Fibroblast of mammary gland (primary cell): ENCODE data around the gene MTMR3.

Source experiments
- DNase-seq: peaks from one replicate; pipeline ENCODE4 v3.0.0-alpha.2; 2010; ENCODE audit warnings: low read depth
- H3K4me3 ChIP-seq: 2 replicates; pipeline ENCODE4 v1.5.1; 2011; ENCODE audit warnings: low read depth, mild to moderate bottlenecking, low read length, moderate library complexity; ENCODE audit not compliant: control insufficient read depth
- TF ChIP-seq, protein P1 (sequence below): conservative IDR thresholded peaks from 2 replicates; pipeline ENCODE4 v1.5.1; 2011; ENCODE audit warnings: low read depth, low read length, inconsistent platforms; ENCODE audit not compliant: control insufficient read depth, insufficient read depth

The MTMR3 gene

DNA sequence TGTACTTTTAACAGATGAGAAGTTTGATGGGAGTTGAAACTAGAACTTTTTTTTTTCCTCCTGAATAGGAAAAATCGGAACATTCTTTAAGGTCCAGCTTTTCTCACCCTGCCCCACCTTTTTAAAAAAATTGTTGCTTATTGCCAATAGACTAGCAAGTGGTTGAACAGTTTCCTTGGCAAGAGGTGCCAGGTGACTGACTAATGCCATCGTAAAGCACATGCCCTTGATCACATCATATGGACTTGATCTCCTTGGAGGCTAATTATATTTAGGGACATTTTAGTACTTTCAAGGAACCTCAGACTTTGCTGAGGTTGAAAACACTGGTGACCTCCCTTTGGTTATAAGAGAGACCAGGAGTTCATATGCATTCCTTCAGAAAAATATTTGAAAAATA, 57.6 kb downstream of the MTMR3 start:
- TF ChIP-seq, protein P1, sequence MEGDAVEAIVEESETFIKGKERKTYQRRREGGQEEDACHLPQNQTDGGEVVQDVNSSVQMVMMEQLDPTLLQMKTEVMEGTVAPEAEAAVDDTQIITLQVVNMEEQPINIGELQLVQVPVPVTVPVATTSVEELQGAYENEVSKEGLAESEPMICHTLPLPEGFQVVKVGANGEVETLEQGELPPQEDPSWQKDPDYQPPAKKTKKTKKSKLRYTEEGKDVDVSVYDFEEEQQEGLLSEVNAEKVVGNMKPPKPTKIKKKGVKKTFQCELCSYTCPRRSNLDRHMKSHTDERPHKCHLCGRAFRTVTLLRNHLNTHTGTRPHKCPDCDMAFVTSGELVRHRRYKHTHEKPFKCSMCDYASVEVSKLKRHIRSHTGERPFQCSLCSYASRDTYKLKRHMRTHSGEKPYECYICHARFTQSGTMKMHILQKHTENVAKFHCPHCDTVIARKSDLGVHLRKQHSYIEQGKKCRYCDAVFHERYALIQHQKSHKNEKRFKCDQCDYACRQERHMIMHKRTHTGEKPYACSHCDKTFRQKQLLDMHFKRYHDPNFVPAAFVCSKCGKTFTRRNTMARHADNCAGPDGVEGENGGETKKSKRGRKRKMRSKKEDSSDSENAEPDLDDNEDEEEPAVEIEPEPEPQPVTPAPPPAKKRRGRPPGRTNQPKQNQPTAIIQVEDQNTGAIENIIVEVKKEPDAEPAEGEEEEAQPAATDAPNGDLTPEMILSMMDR: no peak
- no peak overlapping the region for H3K4me3 ChIP-seq
- DNase-seq: no peak

DNA sequence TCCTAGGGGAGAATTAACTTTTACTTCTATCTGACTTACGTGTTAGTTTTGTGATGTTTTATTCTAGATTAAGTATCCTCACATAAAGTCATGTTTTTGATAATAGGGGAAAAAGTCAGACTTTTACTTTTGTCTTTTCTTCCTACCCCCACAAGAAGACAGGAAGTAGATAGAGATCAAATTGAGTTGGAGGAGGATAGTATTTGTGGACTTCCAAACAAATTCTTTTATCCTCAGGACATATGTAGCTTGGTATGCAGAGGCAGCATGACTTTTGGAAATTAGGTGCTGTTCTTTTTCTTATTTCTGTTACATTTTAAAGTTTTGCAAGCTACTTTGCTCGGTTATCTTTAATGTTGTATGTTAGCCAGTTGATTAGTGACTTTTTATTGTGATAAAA, 61.4 kb downstream of the MTMR3 start:
- no peak overlapping the region for H3K4me3 ChIP-seq
- TF ChIP-seq, protein P1: no peak
- DNase-seq: no peak

DNA sequence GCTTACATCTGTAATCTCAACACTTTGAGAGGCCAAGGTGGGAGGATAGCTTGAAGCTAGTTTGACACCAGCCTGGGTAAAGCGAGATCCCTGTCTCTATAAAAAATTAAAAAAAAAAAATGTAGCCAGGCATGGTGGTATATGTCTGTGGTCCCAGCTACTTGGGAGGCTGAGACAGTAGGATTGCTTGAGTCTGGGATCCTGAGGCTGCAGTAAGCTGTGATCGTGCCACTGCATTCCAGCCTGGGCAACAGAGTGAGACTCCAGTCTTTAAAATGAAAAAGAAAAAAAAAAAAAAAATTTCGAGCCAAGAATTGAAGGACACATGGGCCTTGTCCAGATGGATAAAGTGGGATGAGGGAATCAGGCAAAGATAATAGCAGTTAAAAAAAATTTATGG, 62.5 kb downstream of the MTMR3 start:
- no peak overlapping the region for H3K4me3 ChIP-seq
- TF ChIP-seq, protein P1: no peak
- no peak for DNase-seq

DNA sequence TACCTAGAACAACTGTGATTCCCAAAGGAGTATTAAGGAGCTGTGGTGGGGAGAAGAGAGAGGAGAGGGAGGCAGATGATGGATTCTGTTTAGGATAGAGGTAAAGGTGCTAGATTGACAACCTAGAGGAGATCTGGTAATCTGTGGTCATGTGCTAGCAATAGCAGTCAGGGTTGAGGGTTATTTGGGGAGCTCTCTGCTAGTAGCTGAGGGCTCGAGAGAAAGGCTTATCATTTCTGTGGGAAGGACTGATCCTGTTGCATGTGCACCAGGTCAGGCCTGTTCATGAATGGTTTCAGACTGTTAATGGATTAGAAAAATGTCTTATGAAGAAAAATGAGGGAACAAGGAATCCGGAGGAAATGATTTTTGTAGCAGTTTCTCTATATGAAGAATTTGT, 63.2 kb downstream of the MTMR3 start:
- H3K4me3 ChIP-seq: no peak overlapping the region
- DNase-seq: no peak
- TF ChIP-seq, protein P1: no peak

DNA sequence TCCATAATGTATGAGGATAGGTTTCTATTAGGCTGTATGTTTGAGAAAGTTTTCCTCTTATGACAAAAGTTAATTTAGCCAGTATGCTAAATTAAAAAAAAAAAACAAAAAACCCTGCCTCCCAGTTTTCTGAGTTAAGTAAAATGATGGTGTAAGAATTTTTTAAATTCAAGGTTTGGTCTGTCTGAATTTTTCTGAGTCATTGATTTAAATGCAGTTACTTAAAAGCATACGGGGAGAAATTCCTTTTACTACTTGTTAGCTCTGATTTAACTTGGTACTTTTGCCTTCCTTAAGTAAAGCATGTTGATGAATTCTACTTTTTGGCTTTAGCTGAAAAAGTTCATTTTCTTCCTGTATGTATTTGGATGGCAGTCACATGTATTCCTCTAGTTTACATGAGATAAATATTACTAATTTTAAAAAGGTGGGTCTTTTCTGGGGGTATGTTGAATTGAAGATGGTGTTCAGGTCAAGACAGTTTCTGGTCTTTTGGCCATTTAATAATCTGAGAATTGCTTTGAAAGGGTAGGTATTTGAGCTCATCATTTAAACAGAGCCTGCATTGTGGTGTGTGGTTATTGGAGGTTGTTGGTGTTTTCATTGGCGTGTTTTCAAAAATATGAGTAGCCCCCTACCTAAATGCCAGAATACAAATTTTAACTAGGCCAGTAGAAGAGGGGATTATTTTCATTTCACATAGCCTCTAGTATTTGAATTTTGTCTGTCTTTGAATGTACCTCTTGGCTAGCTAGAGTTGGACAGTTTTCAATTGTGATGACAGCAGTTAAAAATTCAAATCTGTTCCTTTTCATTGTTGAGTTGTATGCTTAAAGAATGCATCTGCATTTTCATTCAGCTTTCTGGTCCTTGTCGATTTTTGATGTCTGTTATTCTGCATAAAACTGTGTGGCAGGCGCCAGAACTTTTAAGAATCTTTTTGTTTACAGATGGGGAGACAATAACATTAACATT, 64.7 kb downstream of the MTMR3 start:
- TF ChIP-seq, protein P1: no peak
- DNase-seq: peak; percentile 30

DNA sequence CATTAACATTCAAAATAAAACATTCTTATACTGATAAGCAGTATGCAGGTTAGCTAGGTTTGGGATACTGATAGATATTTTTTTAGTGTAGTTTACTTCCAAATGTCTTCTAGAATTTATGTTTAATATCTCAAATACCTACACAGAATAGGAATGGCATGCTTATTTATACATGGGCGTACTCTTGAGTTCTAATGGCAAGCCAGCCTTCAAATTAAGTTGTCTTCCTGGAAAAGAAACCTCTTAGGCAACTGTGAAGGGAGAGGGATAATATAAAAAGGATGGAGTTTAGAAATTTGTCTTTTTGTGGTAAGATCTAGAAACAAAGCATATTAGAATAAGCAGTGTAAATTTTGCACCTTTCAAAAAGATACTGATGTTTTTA, 65.4 kb downstream of the MTMR3 start:
- TF ChIP-seq, protein P1: no peak
- no peak overlapping the region for H3K4me3 ChIP-seq
- no peak for DNase-seq

More for the DNA sequence above, 64.7 kb downstream of the MTMR3 start:
- H3K4me3 ChIP-seq: no peak overlapping the region
